RCC 7860 (cell line): ENCODE measurements around the gene GJD2.

Experiments
- DNase-seq: peaks from one replicate; pipeline ENCODE4 v3.0.0-alpha.2; 2015; ENCODE audit warnings: low spot score
- FAIRE-seq: peaks from 2 replicates; lab custom pipeline; 2012; peaks lifted over from hg19 to GRCh38; lab: Jason Lieb, UNC

Gene GJD2

DNA sequence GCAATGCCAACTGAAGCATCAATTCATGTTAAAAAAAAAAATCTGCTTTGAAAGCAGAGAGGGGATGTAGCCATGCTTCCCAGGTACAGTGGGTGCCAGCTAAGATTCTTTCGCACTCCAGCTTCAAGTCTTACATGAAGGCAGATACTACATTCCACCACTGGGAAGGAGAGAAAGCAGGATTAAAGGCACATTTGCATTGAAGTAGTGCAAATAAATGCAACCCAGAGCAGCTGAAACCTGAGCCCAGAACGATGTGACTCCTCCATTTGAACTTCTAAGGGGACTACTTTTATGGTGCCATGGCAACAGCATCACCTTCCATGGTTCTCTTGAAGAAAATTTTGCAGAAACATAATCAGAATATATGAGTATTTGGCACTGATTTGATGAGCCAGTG is 19.1 kb upstream of the GJD2 start:
- FAIRE-seq (no peak), DNase-seq (no peak)

DNA sequence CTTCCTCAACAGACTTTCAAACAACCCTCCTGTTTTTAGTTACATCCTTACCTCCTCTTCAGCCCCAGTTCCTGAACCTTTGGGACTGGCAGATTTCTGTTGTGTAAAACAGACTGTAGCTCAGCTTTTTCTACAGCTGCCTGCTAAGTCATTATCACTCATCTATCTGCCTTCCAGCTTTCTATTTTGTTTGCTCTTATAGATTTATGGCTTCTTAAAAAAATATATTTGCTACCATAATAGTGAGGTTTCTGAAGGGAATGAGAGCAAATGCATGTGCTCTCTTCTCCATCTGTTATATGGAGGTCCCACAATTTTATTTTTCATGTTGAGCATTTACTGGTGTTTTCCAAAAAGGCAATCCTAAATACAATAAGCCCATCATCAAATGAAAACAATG is 18.2 kb upstream of the GJD2 start:
- DNase-seq (no peak), FAIRE-seq (no peak)

DNA sequence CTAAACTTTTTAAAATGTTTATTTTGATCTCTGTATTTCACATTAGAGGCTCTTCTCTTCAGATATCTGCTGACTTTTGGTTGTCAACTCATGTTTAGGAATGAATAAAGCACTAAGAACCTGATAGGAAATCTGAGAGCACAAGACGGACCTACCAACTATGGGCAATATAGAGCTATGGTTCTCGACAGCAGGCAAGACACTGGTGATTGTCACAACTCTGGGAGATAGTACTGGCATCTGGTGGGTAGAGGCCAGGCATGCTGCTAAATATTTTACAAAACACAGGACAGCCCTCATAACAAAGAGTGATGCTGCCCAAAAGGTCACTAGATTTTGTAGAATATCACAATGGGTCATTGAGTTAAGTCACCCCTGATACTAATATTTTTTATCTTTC is 17.5 kb upstream of the GJD2 start:
- FAIRE-seq = no peak
- DNase-seq = no peak

GRCh38 chr15:34769711-34770110 is 14.9 kb upstream of the GJD2 start:
- DNase-seq (no peak), FAIRE-seq (no peak)

- no peak for DNase-seq
- no peak for FAIRE-seq
Observed at GRCh38 chr15:34768530-34768929, 13.7 kb upstream of the GJD2 start.

DNA sequence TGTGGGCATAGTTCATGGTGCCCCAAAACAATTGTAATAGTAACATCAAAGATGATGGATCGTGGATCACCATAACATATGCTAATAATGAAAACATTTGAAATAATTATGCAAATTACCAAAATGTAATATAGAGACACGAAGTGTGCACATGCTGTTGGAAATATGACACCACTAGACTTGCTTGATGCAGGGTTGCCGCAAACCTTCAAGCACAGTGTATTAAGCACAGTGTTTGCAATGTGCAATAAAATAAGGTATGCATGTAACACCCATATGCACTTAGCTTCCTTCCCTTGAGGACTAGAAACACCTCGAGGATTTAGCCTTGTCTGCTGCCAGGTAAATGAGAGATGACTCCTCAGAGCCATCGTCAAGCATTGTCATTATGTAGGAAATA is 10.9 kb upstream of the GJD2 start:
- DNase-seq (no peak), FAIRE-seq (no peak)

DNA sequence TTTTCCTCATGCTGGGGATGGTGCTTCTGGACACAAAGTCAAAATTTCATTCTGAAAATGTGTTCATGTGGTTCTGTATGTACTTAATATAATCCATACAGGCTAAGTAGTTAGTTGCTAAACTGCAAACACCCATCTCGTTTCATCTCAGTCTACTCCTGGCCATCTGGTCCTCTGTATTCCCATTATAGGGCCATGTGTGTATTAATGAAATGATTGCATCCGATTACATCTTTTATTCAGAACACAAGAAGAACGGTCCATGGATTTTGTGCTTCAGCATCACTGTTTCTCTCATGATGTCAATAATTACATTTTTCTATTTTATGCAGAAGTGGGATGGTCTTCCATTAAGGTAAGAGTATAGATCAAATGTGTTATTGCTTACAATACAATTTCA is 6.1 kb upstream of the GJD2 start:
- no peak for DNase-seq
- no peak for FAIRE-seq

GRCh38 chr15:34759992-34760391 is 5.2 kb upstream of the GJD2 start:
- FAIRE-seq = no peak
- no peak for DNase-seq

GRCh38 chr15:34759347-34759746 is 4.5 kb upstream of the GJD2 start:
- DNase-seq = no peak
- no peak for FAIRE-seq

GRCh38 chr15:34757262-34757661 is 2.5 kb upstream of the GJD2 start:
- DNase-seq = no peak
- no peak for FAIRE-seq

GRCh38 chr15:34755419-34755773 is 598 bp upstream of the GJD2 start:
- DNase-seq (no peak), FAIRE-seq (no peak)

GRCh38 chr15:34754171-34754601 is 612 bp downstream of the GJD2 start:
- no peak for FAIRE-seq
- DNase-seq = no peak

GRCh38 chr15:34753236-34753894 is 1.4 kb downstream of the GJD2 start:
- no peak for DNase-seq

GRCh38 chr15:34749691-34750090 is 5.1 kb downstream of the GJD2 start:
- no peak for FAIRE-seq
- no peak for DNase-seq

More at GRCh38 chr15:34753236-34753894, 1.4 kb downstream of the GJD2 start:
- no peak for FAIRE-seq

DNA sequence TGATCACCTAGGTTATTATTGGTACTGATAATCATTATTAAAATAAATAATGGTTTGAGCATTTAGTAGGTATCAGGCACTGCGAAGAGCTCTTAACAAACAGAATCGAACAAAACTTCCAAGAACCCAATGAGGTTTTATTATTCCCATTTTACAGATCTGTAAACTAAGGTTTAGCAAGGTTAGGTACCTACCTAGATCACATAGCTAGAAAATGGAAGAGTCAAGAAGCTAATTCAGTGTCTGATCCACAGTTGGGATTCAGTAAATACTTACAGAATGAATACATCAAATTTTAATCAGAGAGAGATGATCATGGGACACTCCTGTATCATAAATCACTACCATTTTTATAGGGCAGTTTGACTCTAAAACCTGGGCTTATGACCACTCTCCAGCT is 15.5 kb downstream of the GJD2 start:
- DNase-seq (no peak), FAIRE-seq (no peak)

GRCh38 chr15:34738002-34738401 is 16.8 kb downstream of the GJD2 start:
- DNase-seq (no peak), FAIRE-seq (no peak)

DNA sequence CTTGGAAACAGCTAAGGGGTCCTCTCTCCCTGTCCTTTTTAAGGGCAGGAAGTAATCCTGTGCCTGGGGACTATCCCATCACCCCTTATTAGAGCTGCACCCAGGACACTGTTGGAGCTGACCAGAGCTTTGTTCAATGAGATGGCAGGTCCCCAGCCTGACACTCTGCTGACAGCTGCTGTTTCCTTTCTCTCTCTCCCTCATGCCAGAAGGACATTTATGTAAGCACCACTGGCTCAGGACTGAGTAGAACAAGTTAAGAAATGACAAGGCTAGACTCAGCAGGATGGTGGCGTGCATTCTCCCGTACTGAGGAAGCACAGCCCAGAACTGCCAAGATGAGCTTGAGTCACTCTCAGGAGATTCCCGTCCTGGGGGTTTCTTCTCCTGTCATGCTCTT is 17.3 kb downstream of the GJD2 start:
- no peak for FAIRE-seq
- no peak for DNase-seq

GRCh38 chr15:34734303-34734702 is 20.5 kb downstream of the GJD2 start:
- DNase-seq = no peak
- no peak for FAIRE-seq

GRCh38 chr15:34733621-34734020 is 21.2 kb downstream of the GJD2 start:
- DNase-seq (no peak), FAIRE-seq (no peak)

DNA sequence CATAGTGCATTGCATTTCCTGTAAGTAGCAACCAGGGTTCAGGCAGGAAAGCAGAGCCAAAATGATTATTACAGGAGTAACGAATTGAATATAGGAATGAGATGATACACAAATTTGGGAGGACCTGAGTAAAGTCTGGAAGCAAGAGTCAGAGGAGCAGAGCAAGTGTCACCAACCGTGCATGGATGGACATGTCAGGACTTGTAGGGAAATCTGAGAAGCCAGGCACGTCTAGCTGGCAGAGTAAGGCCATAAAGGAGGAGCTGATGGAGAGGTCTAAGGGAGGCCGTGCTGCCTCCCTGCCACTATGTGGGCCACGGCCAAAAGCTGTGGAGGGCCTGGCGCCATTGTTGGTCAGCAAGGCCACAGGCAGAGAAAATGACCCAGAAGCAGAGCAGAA is 22.4 kb downstream of the GJD2 start:
- DNase-seq (no peak), FAIRE-seq (no peak)

DNA sequence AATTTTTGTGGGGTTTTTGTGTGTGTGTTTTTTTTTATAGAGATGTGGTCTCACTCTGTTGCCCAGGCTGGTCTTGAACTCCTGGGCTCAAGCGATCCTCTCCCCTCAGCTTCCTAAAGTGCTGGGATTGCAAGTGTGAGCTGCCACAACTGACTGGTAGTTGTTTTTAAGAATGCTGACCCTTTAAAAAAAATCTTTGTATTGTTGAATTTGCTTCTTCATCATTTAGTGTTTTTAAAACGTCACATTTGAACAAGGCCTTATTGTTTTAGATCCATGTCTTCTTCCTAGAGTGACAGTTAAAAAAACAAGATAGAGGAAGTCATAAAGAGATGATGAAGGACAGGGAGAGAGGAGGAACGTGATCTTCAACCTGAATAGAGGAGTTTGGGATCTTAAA is 24.1 kb downstream of the GJD2 start:
- FAIRE-seq = no peak
- no peak for DNase-seq

- DNase-seq (no peak), FAIRE-seq (no peak)
Observed at GRCh38 chr15:34729886-34730285, 24.9 kb downstream of the GJD2 start.

DNA sequence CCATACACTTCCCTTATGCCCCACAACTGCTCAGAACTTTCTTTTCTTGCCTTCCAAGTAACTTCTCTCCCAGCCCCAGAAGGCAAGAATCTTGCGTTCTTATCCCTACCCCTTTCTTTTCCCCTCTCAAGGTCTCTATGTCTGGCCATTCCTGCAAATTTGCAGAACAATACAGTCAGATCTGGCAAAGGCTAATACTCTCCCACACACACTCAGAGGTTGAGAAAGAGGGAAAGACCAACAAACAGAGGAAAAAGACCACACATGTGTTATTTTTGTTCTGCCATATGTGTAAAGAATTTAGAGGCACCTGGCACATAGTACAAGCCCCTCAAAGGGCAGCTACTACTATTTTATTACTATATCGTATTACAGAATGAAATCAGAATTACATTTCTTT is 25.7 kb downstream of the GJD2 start:
- DNase-seq (no peak), FAIRE-seq (no peak)
